HG03066 (cell line): ENCODE data around the gene THRA.

ENCODE experiments used
- ATAC-seq: cut with Tn5 transposase; IDR thresholded peaks from one replicate; pipeline ENCODE4 v1.9.1; 2021; ENCODE audit warnings: low read depth; ENCODE audit not compliant: unreplicated experiment

THRA gene

GRCh38 chr17:40075201-40075941, 12.6 kb downstream of the THRA start:
- no peak for ATAC-seq

DNA sequence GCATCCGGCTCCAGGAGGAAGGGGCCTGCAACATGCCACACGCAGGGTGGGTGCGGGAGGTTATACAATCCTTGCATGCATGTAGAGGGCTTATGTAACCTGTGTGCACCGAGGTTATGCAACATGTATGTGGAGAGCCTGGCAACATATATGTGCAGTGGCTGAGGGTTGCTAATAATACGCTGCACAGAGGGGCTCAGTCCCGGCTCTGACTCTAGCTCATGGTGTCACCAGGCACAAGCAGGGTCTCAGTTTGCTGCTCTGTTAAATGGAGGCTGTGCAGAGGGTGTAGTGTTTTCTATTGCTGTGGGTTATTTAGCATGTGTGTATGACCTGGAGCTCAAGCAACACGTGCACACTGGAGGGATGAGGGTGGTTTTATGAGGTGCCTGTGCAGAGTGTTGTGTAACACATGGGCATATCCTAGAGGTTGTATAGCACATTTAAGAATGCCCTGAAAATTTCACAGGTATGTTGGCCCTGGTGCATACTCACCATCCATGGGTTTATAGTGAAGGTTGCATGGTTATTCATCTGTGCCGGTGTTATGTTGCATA, 13.3 kb downstream of the THRA start:
- ATAC-seq = no peak

DNA sequence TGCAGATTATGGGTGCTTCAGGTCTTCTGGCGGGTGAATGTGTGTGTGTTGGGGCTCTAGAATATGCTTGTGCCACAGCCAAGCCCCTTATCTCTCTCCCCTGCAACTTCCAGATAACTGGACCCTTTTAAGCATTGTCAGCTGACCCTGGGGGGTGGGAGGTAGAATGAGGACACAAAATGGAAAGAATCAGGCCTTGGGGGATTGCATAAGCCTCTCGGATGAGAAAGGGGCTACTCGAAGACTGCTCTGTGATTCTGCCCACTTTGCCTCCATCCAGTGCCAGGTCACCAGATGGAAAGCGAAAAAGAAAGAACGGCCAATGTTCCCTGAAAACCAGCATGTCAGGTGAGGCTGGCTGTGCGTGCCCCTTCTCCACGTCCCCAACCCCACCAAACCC, 13.8 kb downstream of the THRA start:
- ATAC-seq = no peak

- ATAC-seq = no peak
Measured at GRCh38 chr17:40079545-40079944, 16.8 kb downstream of the THRA start.

GRCh38 chr17:40084477-40084876, 21.7 kb downstream of the THRA start:
- ATAC-seq = no peak

DNA sequence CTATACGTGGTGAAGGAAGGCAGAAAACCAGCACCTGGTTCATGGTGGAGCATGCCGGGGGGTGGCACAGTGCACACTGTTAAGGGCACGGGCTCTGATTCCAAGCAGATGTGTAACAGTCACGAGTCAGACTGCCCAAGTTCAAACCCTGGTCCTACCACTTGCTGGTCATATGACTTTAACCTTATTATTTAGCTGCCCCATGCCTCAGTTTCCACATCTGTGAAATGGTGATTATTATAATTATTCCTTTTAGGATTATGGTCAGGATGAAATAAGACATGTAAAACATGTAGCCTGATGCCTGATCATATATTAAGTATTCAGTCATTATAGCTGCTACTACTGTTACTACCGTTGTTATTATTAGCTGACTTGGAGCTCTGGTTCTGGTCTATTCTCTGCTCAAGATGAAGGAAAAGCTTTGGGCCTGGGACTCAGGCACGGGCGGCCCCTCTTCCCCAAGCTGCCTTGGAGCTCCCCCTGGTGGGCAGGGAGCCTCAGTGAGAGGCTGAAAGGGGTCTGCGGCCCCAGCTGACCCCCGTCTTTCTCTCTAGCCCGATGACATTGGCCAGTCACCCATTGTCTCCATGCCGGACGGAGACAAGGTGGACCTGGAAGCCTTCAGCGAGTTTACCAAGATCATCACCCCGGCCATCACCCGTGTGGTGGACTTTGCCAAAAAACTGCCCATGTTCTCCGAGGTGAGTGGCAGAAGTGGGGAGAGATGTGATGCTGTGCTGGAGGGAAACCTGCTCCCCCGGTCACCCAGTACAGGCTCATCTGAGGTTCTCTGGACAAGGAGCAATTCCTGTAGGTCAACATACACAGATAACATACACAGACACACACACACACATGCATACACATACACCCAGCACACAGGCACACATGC, 23.6 kb downstream of the THRA start:
- ATAC-seq = no peak

- ATAC-seq = no peak
Measured at GRCh38 chr17:40087049-40087794, 24.5 kb downstream of the THRA start.

GRCh38 chr17:40087903-40088718, 25.3 kb downstream of the THRA start:
- no peak for ATAC-seq

DNA sequence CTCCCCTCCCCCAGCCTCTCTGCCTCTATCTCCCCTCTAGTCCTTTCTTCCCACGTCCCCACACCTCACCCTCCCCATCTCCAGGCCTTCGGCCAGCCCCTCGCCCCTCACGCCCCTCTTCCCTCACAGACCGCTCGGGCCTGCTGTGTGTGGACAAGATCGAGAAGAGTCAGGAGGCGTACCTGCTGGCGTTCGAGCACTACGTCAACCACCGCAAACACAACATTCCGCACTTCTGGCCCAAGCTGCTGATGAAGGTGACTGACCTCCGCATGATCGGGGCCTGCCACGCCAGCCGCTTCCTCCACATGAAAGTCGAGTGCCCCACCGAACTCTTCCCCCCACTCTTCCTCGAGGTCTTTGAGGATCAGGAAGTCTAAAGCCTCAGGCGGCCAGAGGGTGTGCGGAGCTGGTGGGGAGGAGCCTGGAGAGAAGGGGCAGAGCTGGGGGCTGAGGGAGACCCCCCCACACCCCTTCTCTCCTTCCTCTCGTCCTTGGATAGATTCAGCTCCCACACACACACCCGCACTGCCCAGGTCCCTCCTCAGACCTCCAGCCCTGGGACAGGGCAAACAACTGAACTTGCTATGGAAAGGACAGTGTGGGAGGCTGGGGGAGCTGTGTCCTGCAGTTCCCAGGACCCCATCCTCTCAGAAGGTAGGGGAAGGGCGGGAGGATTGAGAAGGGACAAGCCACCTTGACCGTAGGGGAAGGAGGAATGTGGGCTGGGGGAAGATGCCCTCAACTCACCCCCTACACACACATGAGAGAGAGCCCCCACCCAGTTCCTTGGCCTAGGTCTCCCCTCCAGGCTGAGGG, 26.5 kb downstream of the THRA start:
- ATAC-seq = no peak

GRCh38 chr17:40090237-40091119, 27.7 kb downstream of the THRA start:
- no peak for ATAC-seq

GRCh38 chr17:40091691-40092397, 29.1 kb downstream of the THRA start:
- no peak for ATAC-seq

DNA sequence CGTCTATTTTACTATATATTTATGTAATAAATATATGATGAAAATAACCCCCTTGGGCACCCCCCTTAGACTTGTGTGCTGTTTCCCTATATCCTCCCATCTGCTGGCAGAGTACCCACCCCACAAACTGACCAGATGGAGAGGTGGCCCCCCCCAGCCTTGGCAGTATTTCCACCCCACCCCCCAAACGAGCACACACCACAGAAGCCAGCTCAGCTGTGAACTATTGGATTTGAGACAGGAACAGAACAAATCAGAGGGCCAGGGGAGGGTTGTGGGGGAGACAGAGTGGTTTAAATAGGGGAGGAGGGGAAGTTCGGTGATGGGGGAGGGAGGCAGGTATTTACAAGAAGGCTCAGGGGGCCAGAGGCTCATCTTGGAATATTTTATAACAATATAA, 29.8 kb downstream of the THRA start:
- no peak for ATAC-seq

DNA sequence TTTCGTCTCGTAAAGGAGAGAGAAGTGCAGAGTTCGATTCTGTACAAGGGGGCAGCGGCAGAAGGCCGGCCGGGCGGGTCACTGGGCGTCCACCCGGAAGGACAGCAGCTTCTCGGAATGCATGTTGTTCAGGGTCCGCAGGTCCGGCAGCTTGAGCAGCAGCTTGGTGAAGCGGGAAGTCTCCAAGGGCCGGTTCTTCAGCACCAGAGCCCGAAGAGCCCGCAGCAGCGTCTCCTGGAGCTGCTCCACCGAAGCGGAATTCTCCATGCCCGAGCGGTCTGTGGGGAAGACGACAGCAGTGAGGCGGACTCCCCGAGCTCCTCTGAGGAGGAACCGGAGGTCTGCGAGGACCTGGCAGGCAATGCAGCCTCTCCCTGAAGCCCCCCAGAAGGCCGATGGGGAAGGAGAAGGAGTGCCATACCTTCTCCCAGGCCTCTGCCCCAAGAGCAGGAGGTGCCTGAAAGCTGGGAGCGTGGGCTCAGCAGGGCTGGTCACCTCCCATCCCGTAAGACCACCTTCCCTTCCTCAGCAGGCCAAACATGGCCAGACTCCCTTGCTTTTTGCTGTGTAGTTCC, 30.3 kb downstream of the THRA start:
- no peak for ATAC-seq

GRCh38 chr17:40093580-40094201, 30.9 kb downstream of the THRA start:
- ATAC-seq = no peak

- no peak for ATAC-seq
Measured at GRCh38 chr17:40094874-40095273, 32.1 kb downstream of the THRA start.

- ATAC-seq = no peak
Measured at GRCh38 chr17:40095351-40095943, 32.7 kb downstream of the THRA start.
